Activated naive CD8-positive, alpha-beta T cell treated with anti-CD3 and anti-CD28 coated beads, Interleukin-2, amount 10 ng/mL, durations not matched to agents 7 days and 5 days (primary cell): ENCODE results near the gene ANXA4. TPM values are rescaled to one million over a fixed set of nuclear protein-coding genes. Genes with fewer than 3 reads are reported as not detected.
"Not testable (repeated sequence)": the region's sequence is repeated elsewhere in the genome, so short reads cannot be mapped to it uniquely, and the experiment has no call there.

Experiments used
- ATAC-seq: fragments of 150-1000 bp; cut with Tn5 transposase; one replicate; pipeline ENCODE4 v1.10.0; 2021; ENCODE audit warnings: low read depth, moderate library complexity
- POLR2A ChIA-PET: fragments of 350-600 bp; sonication (Branson Sonifier 250); formaldehyde crosslinking; loops from one replicate; lab custom pipeline; 2021; ENCODE audit warnings: antibody characterized with exemption; lab: Charles Lee
- DNase-seq: peaks from one replicate; pipeline ENCODE4 v3.0.0; 2021
- H3K27ac Mint-ChIP-seq: one replicate; pipeline ENCODE4 v1.8.0; 2022; ENCODE audit warnings: mild to moderate bottlenecking, mixed read lengths
- H3K27me3 Mint-ChIP-seq: one replicate; pipeline ENCODE4 v1.8.0; 2022; ENCODE audit warnings: mild to moderate bottlenecking, moderate library complexity, mixed read lengths
- H3K36me3 Mint-ChIP-seq: one replicate; pipeline ENCODE4 v1.8.0; 2021; ENCODE audit warnings: mild to moderate bottlenecking, mixed read lengths
- H3K4me1 Mint-ChIP-seq: one replicate; pipeline ENCODE4 v1.8.0; 2021; ENCODE audit warnings: mixed read lengths
- H3K4me3 Mint-ChIP-seq: one replicate; pipeline ENCODE4 v1.8.0; 2022; ENCODE audit warnings: mild to moderate bottlenecking, moderate library complexity, mixed read lengths
- H3K9me3 Mint-ChIP-seq: one replicate; pipeline ENCODE4 v1.8.0; 2021; ENCODE audit warnings: mixed read lengths
- total RNA-seq, 2 experiments: library from RNA; stranded (reverse); gene quantifications; one replicate each; pipeline ENCODE4 v1.2.3, GENCODE V29; 2021

Gene ANXA4
- total RNA-seq, 2 experiments from 2014 or later, result 40.9 to 41.2 TPM

DNA sequence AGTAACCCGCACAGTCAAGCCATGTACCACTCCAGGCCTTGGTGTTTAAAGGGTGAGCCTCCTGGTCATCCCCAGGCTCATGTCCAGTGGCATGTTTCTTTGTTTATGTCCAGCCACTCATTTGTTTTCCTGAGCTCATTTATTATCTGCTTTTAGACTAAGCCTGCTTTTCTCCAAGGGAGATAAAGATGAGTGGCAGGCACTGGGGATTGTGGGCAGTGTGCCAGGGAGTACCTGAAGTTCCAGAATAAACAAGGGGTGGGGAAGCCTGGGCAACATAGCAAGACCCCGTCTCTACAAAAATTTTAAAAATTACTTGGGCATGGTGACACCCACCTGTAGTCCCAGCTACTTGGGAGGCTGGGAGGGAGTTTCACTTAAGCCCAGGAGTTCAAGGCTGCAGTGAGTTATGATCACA is 1.9 kb downstream of the ANXA4 start:
- Mint-ChIP-seq H3K9me3 (no peaks in the 10 kb centered on the region), H3K4me1 (peaks cover 18% of the 10 kb centered on the region), H3K4me3 (no peak overlapping the region), H3K27ac (no peak overlapping the region), H3K27me3 (peaks cover 3% of the 10 kb centered on the region), H3K36me3 (peaks cover 10% of the 10 kb centered on the region)
- DNase-seq (no peak), ATAC-seq (no peak)
- POLR2A ChIA-PET, result no interaction called here

DNA sequence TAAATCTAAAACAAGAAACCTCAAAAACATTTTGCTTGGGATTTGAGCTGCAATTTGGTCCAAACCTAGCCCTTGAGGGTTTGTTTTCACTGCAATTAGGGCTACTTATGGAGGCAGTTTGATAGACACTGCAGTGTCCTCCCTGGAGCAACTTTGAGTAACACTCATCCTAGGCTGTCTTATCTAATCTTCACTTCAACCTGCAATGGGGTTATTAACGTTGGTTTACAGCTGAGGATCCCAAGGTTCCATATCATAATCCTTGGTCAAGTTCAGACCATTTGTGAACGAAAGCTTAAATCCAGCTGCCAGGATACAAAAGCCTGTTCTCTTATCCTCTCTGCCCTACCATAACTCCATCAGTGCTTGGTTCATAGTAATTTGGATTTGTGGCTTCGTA is 2.5 kb downstream of the ANXA4 start:
- Mint-ChIP-seq H3K27ac (no peak overlapping the region), H3K4me3 (no peak overlapping the region), H3K27me3 (peaks cover 2% of the 10 kb centered on the region), H3K36me3 (peaks cover 11% of the 10 kb centered on the region), H3K4me1 (peaks cover 18% of the 10 kb centered on the region), H3K9me3 (no peaks in the 10 kb centered on the region)
- no peak for DNase-seq
- ATAC-seq, result no peak
- POLR2A ChIA-PET, result interaction anchor here (0.7 kb wide), 1 partner anchor 68 kb away, joined by 3 read pairs; no protein-coding TSS in a partner anchor

DNA sequence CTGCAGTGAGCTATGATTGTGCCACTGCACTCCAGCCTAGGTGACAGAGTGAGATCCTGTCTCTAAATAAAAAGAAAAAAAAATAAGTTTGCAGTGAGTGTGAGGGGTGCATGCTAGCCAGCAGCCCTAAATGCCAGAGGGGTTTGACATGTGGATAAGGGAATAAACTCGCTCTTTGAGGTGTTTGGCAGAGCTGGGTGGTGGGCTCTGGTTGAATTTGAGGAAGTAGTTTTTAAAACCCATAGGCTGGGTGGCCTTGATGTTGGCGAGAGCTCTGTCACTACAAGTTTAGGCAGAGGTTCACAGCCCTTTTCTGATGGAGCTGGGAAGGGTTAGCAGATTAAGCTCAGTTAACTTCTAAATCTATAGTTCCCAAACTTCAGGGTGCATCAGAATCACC is 3.1 kb downstream of the ANXA4 start:
- POLR2A ChIA-PET, result interaction anchor here (0.7 kb wide), 2 partner anchors 31 to 67 kb away, joined by 3 read pairs; no protein-coding TSS in a partner anchor
- Mint-ChIP-seq H3K27me3 (peaks cover 2% of the 10 kb centered on the region), H3K4me1 (peaks cover 18% of the 10 kb centered on the region), H3K4me3 (no peak overlapping the region), H3K9me3 (no peaks in the 10 kb centered on the region), H3K36me3 (peaks cover 11% of the 10 kb centered on the region), H3K27ac (no peak overlapping the region)
- no peak for DNase-seq
- ATAC-seq, result no peak

DNA sequence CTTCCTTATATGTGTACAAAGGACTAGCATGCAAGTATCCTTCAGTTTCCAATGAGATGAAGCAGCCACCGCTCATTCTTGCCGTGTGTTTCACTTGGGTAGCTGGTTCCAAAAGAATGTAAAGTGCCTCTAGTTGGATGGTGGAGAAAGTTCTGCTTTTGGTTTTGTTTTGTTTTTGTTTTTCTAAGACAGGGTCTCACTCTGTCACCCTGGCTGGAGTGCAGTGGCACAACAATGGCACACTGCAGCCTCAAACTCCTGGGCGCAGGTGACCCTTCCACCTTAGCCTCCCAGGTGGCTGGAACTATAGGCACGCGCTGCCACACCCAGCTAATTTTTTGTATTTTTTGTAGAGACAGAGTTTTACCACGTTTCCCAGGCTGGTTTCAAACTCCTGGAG is 8.3 kb downstream of the ANXA4 start:
- H3K36me3 Mint-ChIP-seq, result peaks cover 10% of the 10 kb centered on the region
- H3K27me3 Mint-ChIP-seq, result no peaks in the 10 kb centered on the region
- H3K9me3 Mint-ChIP-seq, result no peaks in the 10 kb centered on the region
- H3K4me1 Mint-ChIP-seq, result peaks cover 8% of the 10 kb centered on the region
- DNase-seq (no peak), ATAC-seq (no peak)
- H3K4me3 Mint-ChIP-seq, result no peak overlapping the region
- POLR2A ChIA-PET, result no interaction called here
- no peak overlapping the region for H3K27ac Mint-ChIP-seq

DNA sequence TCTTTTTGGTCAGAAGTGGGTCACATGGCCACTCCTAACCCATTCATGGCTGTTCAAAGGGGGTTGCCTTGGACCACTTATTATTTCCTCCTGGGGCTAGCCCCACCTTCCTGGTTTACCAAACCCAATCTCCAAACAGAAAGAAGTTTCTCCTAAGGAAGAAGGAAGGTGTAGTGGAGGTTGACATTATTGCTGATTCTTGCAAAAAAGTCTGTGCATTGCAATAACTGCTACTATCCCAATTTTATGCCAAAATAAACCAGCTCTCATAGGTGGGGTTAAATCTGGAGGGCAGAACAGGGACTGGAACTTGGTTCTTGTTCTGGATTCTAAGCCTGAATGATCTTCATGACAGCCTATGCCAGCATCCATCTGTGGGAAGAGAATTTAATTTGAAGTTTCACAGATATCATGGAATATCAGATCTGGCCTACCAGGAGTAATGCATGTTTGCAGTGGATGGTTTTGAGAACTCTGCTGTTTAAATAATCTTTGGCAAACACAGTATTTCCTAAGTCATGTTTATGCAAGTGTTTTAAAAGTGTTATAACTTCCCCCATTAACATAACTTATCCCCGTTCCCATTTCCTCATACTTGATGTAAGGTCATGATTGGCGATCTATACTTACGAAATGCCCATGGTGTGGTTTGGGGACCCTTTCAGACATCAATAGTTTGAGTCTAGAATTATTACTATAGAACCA is 11.9 kb downstream of the ANXA4 start:
- no peaks in the 10 kb centered on the region for H3K27me3 Mint-ChIP-seq
- no peak for DNase-seq
- no peak for ATAC-seq
- POLR2A ChIA-PET, result no interaction called here
- no peak overlapping the region for H3K4me3 Mint-ChIP-seq
- H3K27ac Mint-ChIP-seq, result no peak overlapping the region
- peaks cover 13% of the 10 kb centered on the region for H3K4me1 Mint-ChIP-seq
- no peaks in the 10 kb centered on the region for H3K9me3 Mint-ChIP-seq
- H3K36me3 Mint-ChIP-seq, result peaks cover 4% of the 10 kb centered on the region

DNA sequence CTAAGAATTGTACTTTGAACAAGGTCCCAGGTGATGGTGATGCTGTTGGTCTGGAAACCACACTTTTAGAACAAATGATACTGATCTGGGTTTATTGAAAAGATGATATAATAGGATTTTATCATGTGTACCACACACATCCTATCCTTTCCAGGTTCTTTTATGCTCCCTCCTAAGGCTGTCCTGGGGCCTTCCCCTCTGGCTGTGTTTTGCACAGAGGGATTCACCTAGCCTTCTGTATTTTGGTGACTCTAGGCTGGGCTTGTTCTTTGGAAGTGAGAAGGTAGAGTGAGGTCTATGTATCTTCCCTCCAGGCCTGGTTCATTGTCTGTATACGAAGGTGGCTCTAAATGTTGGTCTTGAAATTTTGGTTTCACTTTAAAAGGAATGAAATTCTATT is 12.7 kb downstream of the ANXA4 start:
- no peaks in the 10 kb centered on the region for H3K27me3 Mint-ChIP-seq
- no peaks in the 10 kb centered on the region for H3K9me3 Mint-ChIP-seq
- DNase-seq (no peak), ATAC-seq (no peak)
- peaks cover 3% of the 10 kb centered on the region for H3K36me3 Mint-ChIP-seq
- H3K27ac Mint-ChIP-seq, result no peak overlapping the region
- no peak overlapping the region for H3K4me3 Mint-ChIP-seq
- H3K4me1 Mint-ChIP-seq, result peaks cover 13% of the 10 kb centered on the region
- POLR2A ChIA-PET, result no interaction called here

DNA sequence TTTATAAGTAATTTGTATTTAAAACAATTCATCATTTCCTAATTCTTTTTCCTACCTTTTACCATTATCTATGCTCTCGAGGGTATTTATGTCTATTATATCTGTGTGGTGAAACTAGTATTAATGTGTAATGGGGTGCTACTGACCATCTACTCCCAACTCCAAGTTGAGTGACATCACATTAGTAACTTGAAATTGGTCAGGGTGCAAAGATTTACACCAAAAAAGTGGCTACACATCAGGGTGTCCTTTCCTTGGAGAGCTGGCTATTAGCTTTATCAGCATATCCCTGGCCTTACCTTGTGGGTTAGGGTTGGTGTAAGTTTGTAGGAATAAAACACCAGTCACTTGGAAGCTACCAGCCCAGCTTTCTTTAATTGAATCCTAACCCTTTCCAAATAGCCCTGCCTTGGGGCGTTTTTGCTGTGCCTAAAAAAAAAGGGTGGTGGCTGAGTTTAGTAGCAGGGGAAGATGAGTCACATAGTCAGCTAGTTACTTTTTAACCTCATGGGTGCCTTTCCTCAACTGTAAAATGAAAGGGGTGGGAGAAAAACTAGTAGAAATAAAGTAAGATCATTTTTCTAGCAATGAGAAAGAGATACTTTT is 14.0 kb downstream of the ANXA4 start:
- Mint-ChIP-seq H3K27ac (no peak overlapping the region), H3K36me3 (peaks cover 3% of the 10 kb centered on the region), H3K27me3 (no peaks in the 10 kb centered on the region), H3K4me1 (peaks cover 13% of the 10 kb centered on the region), H3K9me3 (no peaks in the 10 kb centered on the region), H3K4me3 (no peak overlapping the region)
- ATAC-seq (peak; percentile 56), DNase-seq (no peak)
- POLR2A ChIA-PET, result no interaction called here

DNA sequence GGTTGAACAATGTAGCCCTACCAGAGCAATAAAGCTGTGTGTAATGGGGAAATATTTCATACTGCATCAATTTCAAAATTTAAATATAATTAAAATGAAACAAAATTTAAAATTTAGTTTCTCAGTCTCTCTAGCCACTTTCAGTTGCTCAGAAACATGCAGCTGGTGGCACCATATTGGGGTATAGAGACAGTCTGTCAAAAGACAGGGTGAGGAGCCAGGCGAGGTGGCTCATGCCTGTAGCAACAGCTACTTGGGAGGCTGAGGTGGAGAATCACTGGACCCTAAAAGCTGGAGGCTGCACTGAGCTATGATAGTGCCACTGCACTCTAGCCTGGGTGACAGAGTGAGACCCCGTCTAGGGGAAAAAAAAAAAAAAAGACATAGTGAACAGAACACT is 20.1 kb downstream of the ANXA4 start:
- H3K4me3 Mint-ChIP-seq, result no peak overlapping the region
- no peak for ATAC-seq

DNA sequence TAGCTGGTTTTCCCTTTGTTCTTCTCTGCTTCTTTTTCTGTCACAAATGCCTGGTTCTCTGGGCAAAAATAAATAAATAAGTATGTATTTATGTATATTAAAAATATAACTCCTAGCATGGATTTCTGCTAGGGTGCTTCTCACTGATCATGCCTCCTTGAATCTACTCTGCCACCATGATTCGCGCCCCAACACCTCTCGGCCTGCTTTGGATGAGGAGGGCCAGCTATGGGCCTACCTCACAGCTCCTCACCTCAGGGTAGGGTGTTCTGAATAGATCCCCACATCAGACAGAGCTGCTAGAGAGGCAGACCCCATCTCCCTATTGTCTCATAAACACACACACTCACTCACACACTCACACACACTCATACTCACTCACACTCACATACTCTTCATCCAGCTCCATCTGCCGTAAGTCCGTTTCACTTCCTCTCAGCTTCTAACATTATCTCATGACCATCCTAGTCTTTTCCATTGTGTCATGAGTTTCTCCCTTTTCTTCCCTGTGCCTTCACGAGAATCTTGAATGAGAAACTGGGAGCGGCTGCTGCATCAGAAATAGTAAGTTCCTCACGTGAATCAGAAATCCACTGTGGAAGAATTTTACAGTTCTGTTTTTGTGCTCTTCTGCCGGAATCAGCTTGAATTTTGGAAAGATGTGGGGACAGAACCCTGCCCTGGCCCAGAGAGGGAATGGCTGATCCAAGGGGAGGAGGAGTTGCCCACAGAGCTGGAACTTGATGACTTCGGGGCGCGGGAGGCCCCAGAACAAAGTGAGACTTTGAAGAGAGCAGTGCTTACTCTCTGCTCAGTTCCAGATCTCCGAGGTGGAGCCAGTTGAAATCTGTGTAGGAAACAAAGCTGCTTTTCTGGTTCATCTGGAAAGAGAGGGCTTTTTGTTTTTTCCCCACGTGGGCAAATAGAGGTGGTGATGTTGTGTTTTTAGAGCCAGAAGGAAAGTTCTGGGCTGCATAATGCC is 20.9 kb downstream of the ANXA4 start:
- no peak overlapping the region for H3K27ac Mint-ChIP-seq
- H3K4me1 Mint-ChIP-seq, result peaks cover 29% of the 10 kb centered on the region
- no peaks in the 10 kb centered on the region for H3K27me3 Mint-ChIP-seq
- ATAC-seq (no peak), DNase-seq (no peak)
- H3K36me3 Mint-ChIP-seq, result peaks cover 16% of the 10 kb centered on the region
- H3K9me3 Mint-ChIP-seq, result no peaks in the 10 kb centered on the region
- no peak overlapping the region for H3K4me3 Mint-ChIP-seq
- POLR2A ChIA-PET, result interaction anchor here (0.7 to 1.2 kb wide), 2 partner anchors 20 to 657 kb away, joined by 3 to 5 read pairs; partner anchors contain the start of gene ANXA4

More for the DNA sequence above, 20.1 kb downstream of the ANXA4 start:
- peaks cover 16% of the 10 kb centered on the region for H3K36me3 Mint-ChIP-seq
- no peak overlapping the region for H3K27ac Mint-ChIP-seq
- peaks cover 29% of the 10 kb centered on the region for H3K4me1 Mint-ChIP-seq
- no peak for DNase-seq
- POLR2A ChIA-PET, result interaction anchor here (0.7 to 1.2 kb wide), 2 partner anchors 20 to 657 kb away, joined by 3 to 5 read pairs; partner anchors contain the start of gene ANXA4
- H3K9me3 Mint-ChIP-seq, result no peaks in the 10 kb centered on the region
- H3K27me3 Mint-ChIP-seq, result no peaks in the 10 kb centered on the region

DNA sequence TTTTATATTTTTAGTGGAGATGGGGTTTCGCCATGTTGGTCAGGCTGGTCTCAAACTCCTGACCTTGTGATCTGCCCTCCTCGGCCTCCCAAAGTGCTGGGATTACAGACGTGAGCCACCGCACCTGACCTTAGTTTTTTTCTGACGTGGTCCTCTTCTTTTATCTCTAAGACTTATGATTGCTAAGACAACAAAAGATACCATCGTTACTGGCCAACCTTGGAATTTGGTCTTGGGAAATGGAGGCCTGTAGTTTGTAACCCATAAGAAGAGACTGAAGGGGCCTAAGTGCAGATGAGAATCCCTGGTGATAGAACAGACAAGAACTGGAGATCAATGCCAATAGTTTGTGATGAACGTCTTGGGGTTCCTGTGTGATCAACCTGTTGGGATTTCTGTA is 21.9 kb downstream of the ANXA4 start:
- H3K4me1 Mint-ChIP-seq, result peaks cover 34% of the 10 kb centered on the region
- H3K27ac Mint-ChIP-seq, POLR2A ChIA-PET: not testable (repeated sequence)

DNA sequence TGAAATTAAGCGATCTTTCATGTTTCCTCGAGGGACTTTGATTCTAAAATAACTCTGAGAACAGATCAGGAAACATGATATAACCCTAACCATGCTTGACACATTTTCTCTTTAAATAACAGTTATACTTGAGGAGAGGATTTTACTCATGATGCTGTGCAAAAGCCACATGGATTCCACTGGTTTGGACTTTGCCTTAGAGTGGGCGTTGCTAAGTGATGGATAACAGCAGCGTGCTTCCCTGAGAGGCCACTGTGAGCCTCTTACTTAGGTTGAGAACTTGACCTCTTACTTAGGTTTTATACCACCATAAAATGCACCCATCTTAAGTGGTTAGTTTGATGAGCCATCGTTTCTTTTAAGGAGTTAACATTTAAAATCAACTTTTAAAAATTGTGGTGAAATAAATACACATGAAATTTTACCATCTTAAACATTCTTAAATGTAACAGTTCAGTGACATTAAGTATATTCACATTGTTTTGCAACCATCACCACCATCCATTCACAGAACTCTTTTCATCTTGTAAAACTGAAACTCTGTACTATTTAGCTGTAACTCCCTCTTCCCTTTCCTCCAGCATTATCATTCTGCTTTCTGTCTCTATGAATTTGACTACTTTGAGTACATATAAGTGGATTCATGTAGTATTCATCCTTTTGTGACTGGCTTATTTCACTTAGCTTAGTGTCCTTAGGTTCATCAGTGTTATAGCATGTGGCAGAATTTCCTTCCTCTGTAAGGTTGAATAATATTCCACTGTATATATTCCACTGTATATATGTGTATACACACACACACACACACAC is 22.6 kb downstream of the ANXA4 start:
- POLR2A ChIA-PET, result no interaction called here
- Mint-ChIP-seq H3K4me1 (peaks cover 38% of the 10 kb centered on the region), H3K9me3 (no peaks in the 10 kb centered on the region), H3K4me3 (peak overlapping the region; percentile 60), H3K36me3 (peaks cover 18% of the 10 kb centered on the region), H3K27ac (peak overlapping the region; percentile 71), H3K27me3 (no peaks in the 10 kb centered on the region)
- ATAC-seq (peak; percentile 39), DNase-seq (no peak)

More for the DNA sequence above, 21.9 kb downstream of the ANXA4 start:
- not testable (repeated sequence) for H3K9me3 Mint-ChIP-seq, H3K27me3 Mint-ChIP-seq, ATAC-seq, H3K4me3 Mint-ChIP-seq, DNase-seq
- H3K36me3 Mint-ChIP-seq, result peaks cover 15% of the 10 kb centered on the region

DNA sequence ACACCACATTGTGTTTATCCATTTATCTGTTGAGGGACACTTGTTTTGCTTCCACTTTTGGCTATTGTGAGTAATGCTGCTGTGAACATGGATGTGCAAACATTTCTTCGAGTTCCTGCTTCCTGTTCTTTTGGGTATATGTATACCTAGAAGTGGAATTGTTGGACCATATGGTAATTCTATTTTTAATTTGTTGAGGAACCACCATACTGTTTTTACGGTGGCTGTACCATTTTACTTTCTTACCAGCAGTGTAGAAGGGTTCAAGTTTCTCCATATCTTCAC is 23.1 kb downstream of the ANXA4 start:
- Mint-ChIP-seq H3K27me3 (no peaks in the 10 kb centered on the region), H3K36me3 (peaks cover 18% of the 10 kb centered on the region), H3K9me3 (no peaks in the 10 kb centered on the region), H3K4me3 (no peak overlapping the region), H3K27ac (peak overlapping the region; percentile 71), H3K4me1 (peaks cover 42% of the 10 kb centered on the region)
- peak; percentile 13 for ATAC-seq
- no peak for DNase-seq
- POLR2A ChIA-PET, result no interaction called here
